Thoracic aorta (tissue), 2 donors: Measurements from ENCODE around the gene ARHGAP10. TPM values are rescaled to one million over a fixed set of nuclear protein-coding genes. Genes with fewer than 3 reads are reported as not detected.

ENCODE experiments used
- ATAC-seq: fragments of 150-250 bp; one replicate; pipeline ENCODE4 v1.8.0; 2017; ENCODE audit warnings: low read depth; ENCODE audit not compliant: insufficient number of reproducible peaks, low FRiP score
- DNase-seq: peaks from one replicate; pipeline ENCODE4 v3.0.0-alpha.2; 2020; ENCODE audit warnings: low spot score
- H3K27ac ChIP-seq, 2 donors: fragments of 200-600 bp; sonication (generic); 1 replicate in 1 of 2; 2 replicates in 1 of 2; pipeline ENCODE4 v1.5.1; 2016; ENCODE audit warnings: mild to moderate bottlenecking in 2 of 2, moderate library complexity in 2 of 2
- H3K27me3 ChIP-seq: fragments of 200-600 bp; sonication (generic); replicated peaks from 2 replicates; pipeline ENCODE4 v1.6.0; 2016; ENCODE audit warnings: mild to moderate bottlenecking; ENCODE audit not compliant: insufficient read depth
- H3K36me3 ChIP-seq: fragments of 200-600 bp; sonication (generic); one replicate; pipeline ENCODE4 v1.5.1; 2016
- H3K4me1 ChIP-seq, 2 donors: fragments of 200-600 bp; sonication (generic); 1 replicate in 1 of 2; 2 replicates in 1 of 2; pipeline versions ENCODE4 v1.5.1 to v1.6.0; 2016; ENCODE audit warnings: low read depth in 2 of 2, mild to moderate bottlenecking in 1 of 2; ENCODE audit not compliant: control insufficient read depth in 1 of 2
- H3K4me3 ChIP-seq: fragments of 200-600 bp; sonication (generic); 2 replicates; pipeline ENCODE4 v1.5.1; 2016; ENCODE audit warnings: mild to moderate bottlenecking
- H3K9me3 ChIP-seq: fragments of 200-600 bp; sonication (generic); 2 replicates; pipeline ENCODE4 v1.5.1; 2016
- CTCF ChIP-seq: fragments of 200-600 bp; sonication (generic); IDR thresholded peaks from one replicate; pipeline ENCODE4 v1.5.1; 2019; ENCODE audit warnings: antibody characterized with exemption
- total RNA-seq, 2 donors: library from RNA; depleted of rRNA; stranded (reverse); fragments of >200 nt; gene quantifications; one replicate each; pipeline versions ENCODE4 v1.1.0 to v1.2.3, GENCODE V29; 2016

The ARHGAP10 gene
- total RNA-seq, 2 donors from 2014 or later, result 195 to 211 TPM

GRCh38 chr4:147891476-147892115 is 159.7 kb downstream of the ARHGAP10 start:
- H3K27ac ChIP-seq, result no peak overlapping the region
- TF ChIP-seq CTCF, result no peak
- H3K36me3 ChIP-seq, result peaks cover 11% of the 10 kb centered on the region
- DNase-seq (no peak), ATAC-seq (no peak)
- H3K9me3 ChIP-seq, result peaks cover 6% of the 10 kb centered on the region
- no peaks in the 10 kb centered on the region for H3K4me1 ChIP-seq
- no peaks in the 10 kb centered on the region for H3K27me3 ChIP-seq
- no peak overlapping the region for H3K4me3 ChIP-seq

GRCh38 chr4:147899512-147899911 is 167.6 kb downstream of the ARHGAP10 start:
- no peak overlapping the region for H3K27ac ChIP-seq
- TF ChIP-seq CTCF, result no peak
- H3K4me3 ChIP-seq, result no peak overlapping the region
- H3K36me3 ChIP-seq, result peaks cover 10% of the 10 kb centered on the region
- no peaks in the 10 kb centered on the region for H3K27me3 ChIP-seq
- H3K9me3 ChIP-seq, result peaks cover 3% of the 10 kb centered on the region
- H3K4me1 ChIP-seq, result peaks cover 7 to 18% of the 10 kb centered on the region in 2 donors
- ATAC-seq (no peak), DNase-seq (no peak)

- ATAC-seq (no peak), DNase-seq (no peak)
- peaks cover 10% of the 10 kb centered on the region for H3K36me3 ChIP-seq
- no peak for TF ChIP-seq CTCF
- no peaks in the 10 kb centered on the region for H3K9me3 ChIP-seq
- no peak overlapping the region for H3K27ac ChIP-seq
- H3K4me1 ChIP-seq, result peaks cover 7 to 18% of the 10 kb centered on the region in 2 donors
- H3K4me3 ChIP-seq, result no peak overlapping the region
- no peaks in the 10 kb centered on the region for H3K27me3 ChIP-seq
Observed at GRCh38 chr4:147901388-147901787, 169.5 kb downstream of the ARHGAP10 start.

GRCh38 chr4:147901916-147902315 is 170.0 kb downstream of the ARHGAP10 start:
- H3K9me3 ChIP-seq, result no peaks in the 10 kb centered on the region
- H3K27ac ChIP-seq, result no peak overlapping the region
- no peak for TF ChIP-seq CTCF
- ATAC-seq (no peak), DNase-seq (no peak)
- H3K4me1 ChIP-seq, result peaks cover 7 to 18% of the 10 kb centered on the region in 2 donors
- no peaks in the 10 kb centered on the region for H3K27me3 ChIP-seq
- no peak overlapping the region for H3K4me3 ChIP-seq
- H3K36me3 ChIP-seq, result peaks cover 10% of the 10 kb centered on the region

GRCh38 chr4:147909225-147909624 is 177.3 kb downstream of the ARHGAP10 start:
- H3K36me3 ChIP-seq, result peaks cover 21% of the 10 kb centered on the region
- no peak for ATAC-seq
- no peak for TF ChIP-seq CTCF

More at GRCh38 chr4:147909225-147909624, 177.3 kb downstream of the ARHGAP10 start:
- no peak overlapping the region for H3K4me3 ChIP-seq
- no peaks in the 10 kb centered on the region for H3K9me3 ChIP-seq
- no peaks in the 10 kb centered on the region for H3K27me3 ChIP-seq
- H3K27ac ChIP-seq, result no peak overlapping the region
- DNase-seq, result no peak
- no peaks in the 10 kb centered on the region for H3K4me1 ChIP-seq
